ENCODE measurements around the gene AP1G1.
A peak's percentile ranks its signal among the peaks of the same experiment; 100 is the strongest.
"Not testable (repeated sequence)": the region's sequence is repeated elsewhere in the genome, so short reads cannot be mapped to it uniquely, and the experiment has no call there.

AP1G1 gene

DNA sequence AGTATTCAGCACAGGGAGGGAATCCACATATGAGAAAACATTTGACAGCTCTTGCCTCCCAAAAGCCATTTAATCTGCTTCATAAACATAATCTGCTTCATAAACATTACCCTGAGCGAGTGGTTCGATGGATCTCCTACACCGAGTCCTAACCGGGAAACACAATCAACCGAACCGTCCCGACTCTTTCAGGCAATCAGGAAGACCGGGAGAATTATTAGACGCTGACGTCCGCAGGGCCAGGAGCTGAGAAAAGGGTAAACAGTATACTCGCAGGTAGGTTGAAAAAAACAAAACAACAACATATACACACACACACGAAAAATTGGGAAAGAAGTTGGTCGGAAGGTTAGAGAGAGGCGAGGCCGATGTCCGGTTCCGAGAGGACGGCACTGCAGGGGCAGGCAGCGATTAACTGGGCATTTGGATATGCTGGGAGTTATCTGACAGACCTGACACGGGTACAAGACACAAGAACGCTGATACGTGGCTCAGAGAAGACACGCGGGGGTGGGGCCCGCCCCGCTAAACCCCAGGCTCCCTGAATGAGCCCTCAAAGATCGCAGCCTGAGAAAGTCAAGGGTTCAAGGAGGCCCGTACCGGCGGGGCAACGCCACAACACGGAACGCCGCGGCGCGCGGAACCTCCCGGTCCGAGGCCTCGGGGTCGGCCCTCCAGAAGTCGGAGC lies 585 bp downstream of the AP1G1 start:
- peak; percentile 56 to 71 (median 62) for DNase-seq

DNA sequence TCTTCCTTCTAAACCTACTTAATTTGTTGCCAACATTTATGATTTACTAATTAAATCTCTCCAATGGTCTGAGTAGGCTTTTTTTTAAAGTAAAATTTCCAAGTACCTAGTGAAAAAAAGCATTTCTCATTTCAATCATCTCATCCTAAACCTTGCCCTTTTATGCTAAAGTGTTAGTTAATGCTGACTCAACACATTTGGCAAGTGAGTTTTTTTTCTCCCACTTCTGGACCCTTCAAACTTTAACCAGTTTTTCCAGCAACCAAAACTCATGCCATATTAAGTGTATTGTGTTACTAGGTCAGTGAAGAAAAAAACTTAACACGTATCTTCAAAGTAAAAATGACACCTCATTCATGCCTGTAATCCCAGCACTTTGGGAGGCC lies 5.3 kb downstream of the AP1G1 start:
- DNase-seq, result no peak

DNA sequence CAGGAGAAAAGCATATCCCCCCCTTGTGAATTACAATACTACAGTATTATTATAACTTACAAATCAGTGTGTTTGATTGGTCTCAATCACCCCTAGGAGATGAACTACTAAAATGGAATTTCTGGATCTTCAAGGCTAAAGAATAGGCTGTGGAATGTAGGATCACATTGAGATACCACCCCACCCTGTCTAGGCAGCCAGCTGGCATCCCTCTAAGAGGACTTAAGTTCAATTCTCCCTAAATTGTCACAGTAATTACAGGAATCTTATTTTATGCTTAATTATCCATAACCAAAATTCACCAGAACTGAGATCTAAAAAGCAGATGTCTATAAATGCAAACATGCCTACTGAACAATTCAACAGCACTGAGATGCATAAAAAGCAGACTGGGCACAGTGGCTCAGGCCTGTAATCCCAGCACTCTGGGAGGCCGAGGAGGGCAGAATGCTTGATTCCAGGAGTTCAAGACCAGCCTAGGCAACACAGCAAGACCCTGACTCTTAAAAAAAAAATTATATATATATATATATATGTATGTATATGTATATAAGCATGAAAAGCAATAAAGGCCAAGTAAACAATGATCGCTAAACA lies 12.0 kb downstream of the AP1G1 start:
- no peak for DNase-seq

DNA sequence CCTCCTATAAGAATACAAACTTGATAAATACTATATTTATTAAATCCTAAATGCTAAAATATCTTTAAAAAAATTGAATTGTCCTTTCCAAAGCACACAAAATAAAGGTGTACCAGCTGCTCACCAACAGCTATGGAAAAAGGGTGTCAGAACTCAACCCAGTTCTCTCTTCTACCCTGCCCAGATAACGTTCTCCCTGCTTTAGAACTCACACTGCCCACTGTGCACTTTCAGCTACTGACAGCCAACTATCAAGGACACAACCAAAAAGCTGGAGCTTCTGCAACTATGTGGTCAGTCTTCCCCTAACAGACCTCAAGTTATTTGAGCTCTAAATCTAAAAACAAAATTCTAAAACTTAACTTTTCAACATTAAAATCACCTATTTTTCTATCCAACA lies 13.7 kb downstream of the AP1G1 start:
- no peak for DNase-seq

DNA sequence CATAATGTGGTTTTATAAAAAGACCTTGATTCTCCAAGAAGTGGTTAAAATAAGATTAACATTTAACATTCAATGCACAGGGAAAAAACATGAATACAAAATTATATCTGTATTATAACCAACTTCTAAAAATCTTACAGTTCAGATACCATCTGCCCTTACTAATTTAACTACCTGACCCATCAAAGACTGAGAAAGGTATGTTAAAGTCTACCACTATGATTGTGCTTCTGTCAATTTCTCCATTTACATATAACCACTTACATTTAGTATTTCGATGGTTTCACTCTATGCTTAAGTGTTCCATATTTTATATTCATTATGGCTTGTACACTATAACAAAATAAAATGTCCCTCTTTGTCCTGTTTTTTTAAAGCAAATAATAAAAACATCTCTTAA lies 14.6 kb downstream of the AP1G1 start:
- no peak for DNase-seq

DNA sequence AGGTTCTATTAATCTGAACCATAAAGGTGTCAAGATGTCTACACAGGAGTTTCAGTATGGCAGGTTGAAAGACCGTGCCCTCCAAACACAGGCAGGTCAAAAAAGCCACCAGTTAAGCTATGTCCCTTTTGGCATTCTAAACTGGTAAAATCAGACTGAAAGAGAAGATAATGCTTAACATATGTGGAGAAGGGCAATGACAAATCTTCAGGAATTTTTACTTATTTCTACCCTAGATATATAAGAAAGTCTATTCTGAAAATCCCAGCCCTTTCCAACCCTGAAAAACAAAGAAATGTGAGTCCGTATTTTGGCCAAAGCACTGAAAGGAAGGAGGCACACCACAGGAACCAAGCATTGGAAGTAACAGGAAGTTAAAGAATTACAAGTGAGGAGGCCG lies 16.5 kb downstream of the AP1G1 start:
- no peak for DNase-seq

DNA sequence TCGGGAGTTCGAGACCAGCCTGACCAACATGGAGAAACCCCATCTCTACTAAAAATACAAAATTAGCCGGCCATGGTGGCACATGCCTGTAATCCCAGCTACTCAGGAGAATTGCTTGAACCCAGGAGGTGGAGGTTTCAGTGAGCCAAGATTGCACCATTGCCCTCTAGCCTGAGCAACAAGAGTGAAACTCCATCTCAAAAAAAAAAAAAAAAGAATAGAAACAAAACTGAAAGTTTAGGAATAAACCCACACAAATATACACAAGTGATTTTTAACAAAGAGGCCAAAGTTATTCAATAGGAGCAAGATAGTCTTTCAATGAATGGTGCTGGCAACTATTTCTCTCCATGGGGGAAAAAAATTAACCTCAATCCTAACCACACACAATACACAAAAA lies 18.3 kb downstream of the AP1G1 start:
- peak; percentile 6 to 44 (median 9) for DNase-seq

DNA sequence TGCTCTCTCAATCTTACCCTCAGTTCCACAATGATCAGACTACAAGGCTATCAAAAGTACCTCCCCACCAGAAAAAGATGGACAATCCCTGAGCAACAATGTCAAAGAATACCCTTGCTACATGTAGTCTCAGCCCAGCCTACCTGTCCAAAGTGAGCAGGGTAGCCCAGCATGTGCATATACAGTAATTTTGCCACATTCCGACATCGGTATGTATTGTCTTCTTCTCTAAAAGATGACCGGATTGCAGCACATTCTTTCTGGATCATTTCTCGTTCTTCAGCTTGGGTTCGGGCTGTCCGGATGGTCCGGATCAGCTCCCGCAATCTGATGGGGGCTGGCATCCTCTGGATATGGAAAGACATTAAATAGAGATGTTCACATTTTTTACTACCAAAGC lies 19.5 kb downstream of the AP1G1 start:
- no peak for DNase-seq

DNA sequence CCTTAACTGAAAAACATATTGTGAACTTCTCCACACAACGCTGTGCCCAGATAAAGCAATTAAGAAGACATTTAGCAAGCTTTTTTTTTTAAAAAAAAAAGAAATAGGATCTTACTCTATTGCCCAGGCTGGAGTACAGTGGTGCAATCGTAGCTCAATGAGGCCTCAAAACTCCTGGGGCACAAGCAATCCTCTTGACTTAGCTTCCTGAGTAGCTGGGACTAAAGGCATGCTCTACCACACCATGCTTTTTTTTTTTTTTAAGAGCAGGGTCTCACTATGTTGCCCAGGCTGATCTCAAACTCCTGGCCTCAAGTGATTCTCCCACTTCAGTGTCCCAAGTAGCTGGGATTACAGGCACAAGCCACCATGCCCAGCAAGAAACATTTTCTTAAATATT lies 20.1 kb downstream of the AP1G1 start:
- no peak for DNase-seq

DNA sequence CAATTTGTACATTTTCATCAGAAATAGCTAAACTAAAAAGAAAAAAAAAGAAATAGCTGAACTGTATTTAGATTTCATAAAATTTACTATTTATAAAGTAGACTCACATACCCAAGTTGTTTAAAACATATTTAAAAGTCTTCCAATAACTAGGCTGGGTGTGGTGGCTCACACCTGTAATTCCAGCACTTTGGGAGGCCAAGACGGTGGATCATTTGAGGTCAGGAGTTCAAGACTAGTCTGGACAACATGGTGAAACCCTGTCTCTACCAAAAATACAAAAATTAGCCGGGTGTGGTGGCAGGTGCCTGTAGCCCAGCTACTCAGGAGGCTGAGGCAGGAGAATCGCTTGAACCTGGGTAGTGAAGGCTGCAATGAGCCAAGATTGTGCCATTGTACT lies 23.5 kb downstream of the AP1G1 start:
- not testable (repeated sequence) for DNase-seq

DNA sequence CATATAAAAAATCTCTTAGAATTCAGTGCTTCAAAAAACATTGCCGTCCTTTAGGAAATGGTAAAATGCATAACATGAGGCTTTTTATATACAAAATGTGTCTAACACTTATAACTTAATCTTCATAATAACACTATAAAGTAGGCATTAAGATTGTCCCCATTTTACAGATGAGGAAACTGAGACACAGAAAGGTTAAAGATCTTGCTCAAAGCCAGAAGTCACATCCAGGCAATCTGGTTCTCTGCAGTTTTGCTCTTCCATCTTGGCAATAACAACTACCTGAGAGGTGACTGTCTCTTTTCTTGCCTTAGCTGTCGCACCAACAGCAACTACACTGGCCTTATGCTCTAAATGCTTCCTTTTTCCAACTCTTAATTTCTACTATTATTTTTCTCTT lies 24.5 kb downstream of the AP1G1 start:
- DNase-seq, result no peak

DNA sequence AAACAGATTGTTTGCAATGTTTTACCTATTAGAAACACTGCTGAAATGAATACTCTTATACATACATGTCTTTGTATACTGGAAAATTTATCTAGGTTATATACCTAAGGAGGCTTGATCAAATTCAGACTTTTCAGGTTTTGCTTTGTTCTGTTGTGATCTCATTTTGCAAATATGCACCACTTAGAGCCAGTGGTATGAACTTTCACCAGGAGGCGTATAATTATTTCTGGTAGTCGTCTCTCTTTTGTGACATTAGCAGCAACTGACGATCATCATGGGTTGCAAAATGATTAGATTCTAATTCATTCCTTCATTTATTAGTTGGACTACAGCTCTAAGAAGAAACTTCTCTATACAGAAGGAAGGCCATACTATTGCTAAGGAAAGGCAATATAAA lies 26.9 kb downstream of the AP1G1 start:
- DNase-seq, result no peak

DNA sequence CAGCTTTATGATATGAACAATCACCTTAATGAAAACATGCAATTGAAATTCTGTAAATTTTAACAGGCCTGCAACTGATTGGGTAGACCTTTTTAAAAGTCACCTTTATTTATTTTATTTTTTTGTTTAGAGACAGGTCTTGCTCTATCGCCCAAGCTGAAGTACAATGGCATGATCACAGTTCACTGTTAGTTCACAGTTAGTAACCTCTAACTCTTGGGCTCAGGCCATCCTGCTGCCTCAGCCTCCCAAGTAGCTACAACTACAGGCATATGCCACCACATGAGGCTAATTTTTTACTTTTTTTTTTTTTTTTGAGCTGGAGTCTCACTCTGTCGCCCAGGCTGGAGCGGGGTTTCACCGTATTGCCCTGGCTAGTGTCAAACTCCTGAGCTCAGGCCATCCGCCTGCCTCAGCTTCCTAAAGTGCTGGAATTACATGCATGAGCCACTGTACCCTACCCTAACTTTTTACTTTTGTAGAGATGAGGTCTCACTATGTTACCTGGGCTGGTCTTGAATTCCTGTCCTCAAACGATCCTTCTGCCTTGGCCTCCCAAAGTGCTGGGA lies 28.0 kb downstream of the AP1G1 start:
- no peak for DNase-seq

DNA sequence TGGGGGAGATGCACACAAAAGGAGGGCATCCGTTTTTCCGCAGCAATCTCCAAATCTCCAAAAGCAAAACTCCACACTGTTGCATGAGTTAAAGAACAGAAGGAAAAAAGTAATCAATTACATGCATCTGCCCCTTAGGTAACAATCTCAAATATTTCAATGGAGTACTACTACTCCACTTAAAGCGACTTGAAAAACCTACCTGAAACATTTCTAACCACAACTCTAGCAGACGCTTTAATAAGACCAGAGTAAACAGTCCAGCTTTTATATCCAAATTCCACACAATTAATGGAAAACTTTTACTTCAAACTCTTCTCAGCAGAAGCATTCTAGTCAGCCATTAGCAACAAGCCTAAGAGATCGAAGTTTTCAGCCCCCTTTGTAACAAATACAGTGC lies 29.9 kb downstream of the AP1G1 start:
- no peak for DNase-seq

DNA sequence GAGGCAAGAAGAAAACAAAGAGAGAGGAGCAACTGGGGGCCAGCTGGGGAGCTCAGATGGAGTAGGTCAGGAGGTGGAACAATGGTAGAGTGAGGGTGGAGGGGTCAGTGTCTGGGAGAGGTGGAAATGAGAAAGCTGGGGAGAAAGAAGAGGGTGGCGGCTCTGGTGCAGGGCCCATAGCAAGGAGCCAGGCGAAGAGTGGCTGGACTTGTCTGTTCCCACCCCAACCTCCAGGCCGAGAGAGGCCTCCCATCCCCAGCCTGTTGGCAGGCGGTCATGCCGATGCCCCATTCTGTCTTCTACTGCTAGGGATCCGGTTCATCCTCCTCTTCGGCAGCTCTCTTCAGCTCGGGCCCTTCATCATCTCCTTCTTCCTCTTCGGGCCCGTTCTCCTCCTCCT lies 31.3 kb downstream of the AP1G1 start:
- DNase-seq, result no peak

DNA sequence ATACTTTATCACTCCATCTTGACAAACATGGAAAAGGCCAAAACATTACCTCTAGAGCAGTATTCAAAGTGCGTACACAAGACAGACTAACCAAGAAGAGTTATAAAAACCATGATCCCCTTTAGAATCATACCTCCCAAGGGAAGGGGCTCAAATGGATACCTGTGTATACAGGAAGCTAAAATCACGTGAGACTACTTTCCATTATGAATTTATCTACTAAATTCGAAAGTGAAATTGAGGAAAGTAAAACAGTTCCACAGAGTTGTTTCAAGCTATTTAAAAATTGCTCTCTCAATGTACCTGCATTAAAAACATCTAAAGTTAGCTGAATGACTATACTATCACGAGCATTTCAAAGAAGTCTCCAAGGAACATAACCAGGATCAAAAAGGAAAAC lies 32.7 kb downstream of the AP1G1 start:
- no peak for DNase-seq

DNA sequence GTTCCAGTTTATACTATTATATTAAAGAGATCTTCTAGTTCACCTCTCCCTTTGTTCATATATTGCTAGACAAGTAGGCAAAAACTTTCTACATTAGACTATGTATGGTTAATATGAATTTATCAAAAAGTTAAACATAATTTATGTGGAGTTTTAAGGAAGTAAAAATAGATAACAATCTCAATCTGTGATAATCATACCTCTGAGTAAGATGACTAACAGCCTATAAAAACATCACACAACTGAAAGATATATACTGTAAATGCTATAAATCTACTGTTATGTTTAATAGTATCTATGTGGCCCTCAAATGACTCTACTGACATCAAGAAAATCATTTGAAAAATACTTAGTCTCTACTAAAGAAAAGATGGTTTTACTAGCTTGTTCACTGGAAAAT lies 37.1 kb downstream of the AP1G1 start:
- no peak for DNase-seq

DNA sequence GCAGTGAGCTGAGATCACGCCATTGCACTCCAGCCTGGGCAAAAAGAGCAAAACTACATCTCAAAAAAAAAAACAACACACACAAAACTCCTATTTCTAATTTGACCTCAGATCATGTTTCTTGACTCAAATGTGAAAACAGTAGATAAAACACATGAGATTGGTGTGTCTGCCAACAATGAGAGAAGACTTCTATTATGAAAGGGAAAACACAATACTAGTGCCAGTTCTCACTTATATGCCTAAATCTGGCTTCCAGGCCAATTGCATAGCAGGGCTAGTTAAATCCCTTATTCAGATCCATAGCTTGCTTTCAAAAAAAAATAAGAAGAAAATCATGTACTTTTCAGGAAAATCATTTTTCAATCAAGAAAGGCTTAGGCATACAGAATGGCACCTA lies 39.4 kb downstream of the AP1G1 start:
- DNase-seq, result no peak

DNA sequence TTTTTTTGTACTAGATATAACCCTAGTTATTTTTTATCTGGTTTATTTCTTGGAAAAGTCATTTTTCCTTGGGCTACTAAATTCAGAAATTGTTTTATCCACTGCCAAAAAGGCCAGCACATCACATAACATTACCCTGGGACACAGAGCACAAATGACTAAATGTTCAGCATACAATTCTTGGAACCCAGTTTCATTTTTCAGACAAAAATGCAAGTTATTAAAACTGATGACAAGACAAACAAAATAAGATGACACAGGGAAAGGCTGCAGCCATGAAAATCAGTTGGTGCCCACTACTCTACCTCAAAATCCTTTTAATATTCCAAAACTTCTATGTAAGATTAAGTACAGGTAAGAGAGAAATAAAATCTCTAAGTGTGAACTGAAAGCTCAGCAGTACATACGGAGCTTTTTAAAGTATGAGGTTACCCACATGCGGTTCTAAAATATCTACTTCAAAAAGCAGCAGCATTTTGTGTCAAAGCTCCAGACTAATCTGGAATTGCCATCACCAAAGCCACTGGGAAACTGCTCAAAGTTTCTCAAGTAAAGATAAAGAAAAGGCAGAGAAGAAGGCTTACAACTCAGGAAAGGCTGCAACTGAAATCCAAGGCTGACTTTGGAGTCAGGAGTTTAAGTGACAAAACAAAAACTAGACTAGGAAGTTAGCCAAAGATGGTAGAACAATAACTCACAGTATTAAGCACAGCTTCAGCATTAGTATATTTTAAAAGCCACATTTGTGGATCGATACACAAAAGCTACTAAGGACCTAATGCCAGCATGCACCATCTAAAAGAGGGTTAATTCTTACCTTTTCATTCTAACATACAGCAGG lies 41.4 kb downstream of the AP1G1 start:
- DNase-seq, result no peak

DNA sequence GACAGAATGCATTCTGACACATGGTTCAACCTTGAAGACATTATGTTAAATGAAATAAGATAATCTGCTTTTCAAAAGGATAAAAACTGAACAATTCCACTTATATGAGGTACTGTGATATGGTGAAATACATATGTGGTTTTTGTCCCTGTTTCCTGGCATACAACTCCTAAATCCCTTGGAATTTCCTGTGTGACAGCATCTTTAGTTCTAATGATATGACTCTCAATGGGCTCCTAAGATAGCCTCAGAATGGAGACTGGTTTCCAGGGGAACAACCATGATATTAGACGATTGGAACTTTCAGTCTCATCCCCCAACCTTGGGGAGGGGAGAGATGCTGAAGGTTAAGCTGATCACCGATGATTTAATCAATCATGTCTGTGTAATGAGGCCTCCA lies 46.4 kb downstream of the AP1G1 start:
- no peak for DNase-seq

DNA sequence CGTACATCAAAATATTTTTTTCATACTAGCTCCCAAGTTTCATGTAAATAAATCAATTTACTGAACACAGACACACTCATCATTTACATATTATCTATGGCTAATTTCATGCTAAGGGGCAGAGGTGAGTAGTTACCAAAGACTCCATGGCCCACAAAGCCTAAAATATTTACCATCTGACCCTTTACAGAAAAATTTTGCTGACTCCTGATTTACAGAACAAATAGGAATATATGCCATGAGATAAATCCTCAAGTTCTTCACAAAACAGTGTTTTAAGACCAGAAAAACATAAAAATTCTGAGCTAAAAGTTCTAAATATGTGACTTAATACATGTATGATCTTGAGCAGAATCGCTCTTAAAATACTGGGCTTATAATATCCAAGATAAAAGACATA lies 47.5 kb downstream of the AP1G1 start:
- DNase-seq, result no peak

DNA sequence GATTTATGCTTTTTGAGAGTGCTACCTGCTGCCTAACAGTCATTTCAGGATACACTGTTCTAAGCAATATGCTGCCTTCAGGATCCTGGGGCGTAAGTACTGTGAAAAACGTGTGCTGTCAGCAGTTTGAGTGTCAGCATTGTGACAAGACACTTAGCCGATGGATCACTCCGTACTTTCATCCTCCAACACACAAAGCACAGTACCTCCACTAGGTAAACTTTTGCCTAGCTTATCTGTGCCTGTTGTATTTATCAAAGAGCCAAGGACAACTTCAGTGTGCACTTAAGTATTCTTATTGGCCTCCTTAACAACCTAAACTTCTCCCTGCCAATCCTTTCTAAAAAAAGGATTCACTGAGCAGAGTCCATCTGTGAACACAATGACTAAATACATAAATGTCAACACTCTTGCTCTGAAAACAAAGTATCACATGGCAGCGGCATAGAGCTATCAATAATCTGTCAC lies 50.3 kb downstream of the AP1G1 start:
- DNase-seq, result no peak

DNA sequence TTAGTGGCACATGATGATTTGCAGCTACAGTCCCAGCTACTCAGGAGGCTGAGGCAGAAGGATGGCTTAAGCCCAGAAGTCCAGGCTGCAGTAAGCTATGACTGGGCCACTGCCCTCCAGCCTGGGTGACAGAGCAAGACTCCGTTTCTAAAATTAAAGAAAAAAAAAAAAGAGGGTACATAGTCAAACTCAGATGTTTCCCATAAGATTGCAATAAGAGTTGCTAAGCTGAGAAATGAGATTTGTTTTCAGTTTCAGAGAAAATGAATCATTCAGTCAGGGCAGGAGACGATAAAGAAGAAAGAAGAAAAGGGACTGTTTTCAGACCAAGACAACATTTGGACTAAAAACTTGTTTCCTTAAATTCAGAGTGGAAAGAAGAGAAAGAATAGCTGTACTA lies 54.0 kb downstream of the AP1G1 start:
- no peak for DNase-seq

DNA sequence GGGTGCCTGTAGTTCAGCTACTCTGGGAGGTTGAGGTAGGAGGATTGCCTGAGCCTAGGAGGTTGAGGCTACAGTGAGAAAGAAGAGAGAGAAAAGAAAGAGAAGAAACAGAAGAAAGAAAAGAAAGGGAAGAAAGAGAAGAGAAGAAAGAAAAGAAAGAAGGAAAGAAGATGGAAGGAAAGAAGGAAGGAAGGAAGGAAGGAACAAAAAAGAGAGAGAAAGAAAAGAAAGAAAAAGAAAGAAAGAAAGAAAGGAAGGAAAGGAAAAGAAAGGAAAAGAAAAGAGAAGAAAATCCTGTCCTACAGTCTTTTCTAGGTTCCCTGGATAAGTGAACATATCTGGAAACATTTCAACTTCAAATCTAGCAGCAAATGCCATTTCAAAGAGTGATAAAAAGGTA lies 54.5 kb downstream of the AP1G1 start:
- no peak for DNase-seq
